A549 (cell line): ENCODE data around the gene OSBPL3.

Experiments
- CTCF ChIP-seq: fragments of >200 bp; sonication (Bioruptor Twin); formaldehyde crosslinking; IDR thresholded peaks from 3 replicates; pipeline ENCODE4 v1.5.1; 2016
- EHMT2 ChIP-seq: fragments of 200-600 bp; sonication (generic); IDR thresholded peaks from 2 replicates; pipeline ENCODE4 v1.6.1; 2016; ENCODE audit warnings: antibody characterized with exemption, low read depth, mild to moderate bottlenecking, moderate library complexity
- NPAS2 ChIP-seq: fragments of 250-450 bp; sonication (Bioruptor Pico); IDR thresholded peaks from 2 replicates; pipeline ENCODE4 v1.8.0; 2022; ENCODE audit warnings: mild to moderate bottlenecking, moderate library complexity, borderline replicate concordance
- POLR2A ChIP-seq: IDR thresholded peaks from 2 replicates; pipeline ENCODE4 v1.6.1; 2012; ENCODE audit warnings: mild to moderate bottlenecking, low read length
- RCOR1 ChIP-seq: fragments of 150-350 bp; IDR thresholded peaks from 2 replicates; pipeline ENCODE4 v1.6.1; 2014; ENCODE audit warnings: antibody characterized with exemption, low read length, low read depth
- TP53 ChIP-seq: fragments of 250-450 bp; sonication (Bioruptor Pico); IDR thresholded peaks from 2 replicates; pipeline ENCODE4 v1.5.0; 2021; ENCODE audit warnings: mild to moderate bottlenecking, moderate library complexity

GRCh38 chr7:24819916-24820689, 159.9 kb downstream of the OSBPL3 start:
- TF ChIP-seq CTCF (peak; percentile 94), TP53 (CRISPR knock-in tag) (no peak), EHMT2 (no peak), NPAS2 (CRISPR knock-in tag) (no peak), RCOR1 (no peak), POLR2A (no peak)
